HL-60 (cell line): ENCODE measurements around the gene CDC42BPA.

Experiments
- DNase-seq, 2 experiments: peaks; one replicate each; pipeline ENCODE4 v3.0.0-alpha.2; 2010 to 2020; ENCODE audit warnings: low read depth in 1 of 2, low spot score in 1 of 2
- H3K27ac ChIP-seq: fragments of 250-450 bp; sonication (Bioruptor Pico); replicated peaks from 2 replicates; pipeline ENCODE4 v1.5.1; 2020; ENCODE audit warnings: mild to moderate bottlenecking, moderate library complexity
- H3K27me3 ChIP-seq: fragments of 250-450 bp; sonication (Bioruptor Pico); 2 replicates; pipeline ENCODE4 v1.5.1; 2021; ENCODE audit warnings: mild to moderate bottlenecking, moderate library complexity; ENCODE audit not compliant: insufficient read depth, poor library complexity, severe bottlenecking
- H3K4me3 ChIP-seq: replicated peaks from 2 replicates; pipeline ENCODE4 v1.5.1; 2011; ENCODE audit warnings: mild to moderate bottlenecking, control low read depth, low read length; ENCODE audit not compliant: insufficient read depth
- GABPA ChIP-seq: IDR thresholded peaks from 2 replicates; pipeline ENCODE4 v1.6.1; 2012; ENCODE audit warnings: low read depth
- POLR2AphosphoS5 ChIP-seq: IDR thresholded peaks from 2 replicates; pipeline ENCODE4 v1.6.1; 2012; ENCODE audit warnings: low read depth
- SPI1 ChIP-seq: IDR thresholded peaks from 2 replicates; pipeline ENCODE4 v1.6.1; 2012; ENCODE audit warnings: low read depth, mild to moderate bottlenecking, borderline replicate concordance
- TF ChIP-seq, protein P1 (sequence below): IDR thresholded peaks from one replicate; pipeline ENCODE4 v1.5.1; 2011; ENCODE audit warnings: low read length, control low read depth, inconsistent platforms; ENCODE audit not compliant: insufficient read depth
- TF ChIP-seq, protein P2 (sequence below): IDR thresholded peaks from 2 replicates; pipeline ENCODE4 v1.6.1; 2012; ENCODE audit warnings: low read depth; ENCODE audit not compliant: insufficient replicate concordance

Gene CDC42BPA

DNA sequence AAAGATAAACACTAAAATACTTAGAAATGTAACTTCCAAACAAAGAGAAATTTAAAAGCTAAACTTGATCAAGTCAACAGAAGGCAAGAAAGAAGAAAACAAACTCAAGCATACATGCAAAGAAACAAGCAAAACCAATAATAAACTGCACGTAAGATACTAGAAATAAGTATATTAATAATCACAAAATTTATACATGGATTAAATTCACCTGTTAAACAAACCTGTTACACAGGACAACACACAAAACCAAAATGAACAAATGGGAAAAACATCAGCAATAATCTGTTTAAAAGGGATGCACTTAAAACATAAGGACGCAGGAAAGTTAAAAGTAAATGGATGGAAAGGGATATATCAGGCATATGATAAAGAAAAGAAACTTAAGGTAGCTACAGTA, 165.8 kb downstream of the CDC42BPA start:
- TF ChIP-seq GABPA (no peak), SPI1 (no peak), POLR2AphosphoS5 (no peak)
- TF ChIP-seq, protein P1, sequence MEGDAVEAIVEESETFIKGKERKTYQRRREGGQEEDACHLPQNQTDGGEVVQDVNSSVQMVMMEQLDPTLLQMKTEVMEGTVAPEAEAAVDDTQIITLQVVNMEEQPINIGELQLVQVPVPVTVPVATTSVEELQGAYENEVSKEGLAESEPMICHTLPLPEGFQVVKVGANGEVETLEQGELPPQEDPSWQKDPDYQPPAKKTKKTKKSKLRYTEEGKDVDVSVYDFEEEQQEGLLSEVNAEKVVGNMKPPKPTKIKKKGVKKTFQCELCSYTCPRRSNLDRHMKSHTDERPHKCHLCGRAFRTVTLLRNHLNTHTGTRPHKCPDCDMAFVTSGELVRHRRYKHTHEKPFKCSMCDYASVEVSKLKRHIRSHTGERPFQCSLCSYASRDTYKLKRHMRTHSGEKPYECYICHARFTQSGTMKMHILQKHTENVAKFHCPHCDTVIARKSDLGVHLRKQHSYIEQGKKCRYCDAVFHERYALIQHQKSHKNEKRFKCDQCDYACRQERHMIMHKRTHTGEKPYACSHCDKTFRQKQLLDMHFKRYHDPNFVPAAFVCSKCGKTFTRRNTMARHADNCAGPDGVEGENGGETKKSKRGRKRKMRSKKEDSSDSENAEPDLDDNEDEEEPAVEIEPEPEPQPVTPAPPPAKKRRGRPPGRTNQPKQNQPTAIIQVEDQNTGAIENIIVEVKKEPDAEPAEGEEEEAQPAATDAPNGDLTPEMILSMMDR, result no peak
- TF ChIP-seq, protein P2, sequence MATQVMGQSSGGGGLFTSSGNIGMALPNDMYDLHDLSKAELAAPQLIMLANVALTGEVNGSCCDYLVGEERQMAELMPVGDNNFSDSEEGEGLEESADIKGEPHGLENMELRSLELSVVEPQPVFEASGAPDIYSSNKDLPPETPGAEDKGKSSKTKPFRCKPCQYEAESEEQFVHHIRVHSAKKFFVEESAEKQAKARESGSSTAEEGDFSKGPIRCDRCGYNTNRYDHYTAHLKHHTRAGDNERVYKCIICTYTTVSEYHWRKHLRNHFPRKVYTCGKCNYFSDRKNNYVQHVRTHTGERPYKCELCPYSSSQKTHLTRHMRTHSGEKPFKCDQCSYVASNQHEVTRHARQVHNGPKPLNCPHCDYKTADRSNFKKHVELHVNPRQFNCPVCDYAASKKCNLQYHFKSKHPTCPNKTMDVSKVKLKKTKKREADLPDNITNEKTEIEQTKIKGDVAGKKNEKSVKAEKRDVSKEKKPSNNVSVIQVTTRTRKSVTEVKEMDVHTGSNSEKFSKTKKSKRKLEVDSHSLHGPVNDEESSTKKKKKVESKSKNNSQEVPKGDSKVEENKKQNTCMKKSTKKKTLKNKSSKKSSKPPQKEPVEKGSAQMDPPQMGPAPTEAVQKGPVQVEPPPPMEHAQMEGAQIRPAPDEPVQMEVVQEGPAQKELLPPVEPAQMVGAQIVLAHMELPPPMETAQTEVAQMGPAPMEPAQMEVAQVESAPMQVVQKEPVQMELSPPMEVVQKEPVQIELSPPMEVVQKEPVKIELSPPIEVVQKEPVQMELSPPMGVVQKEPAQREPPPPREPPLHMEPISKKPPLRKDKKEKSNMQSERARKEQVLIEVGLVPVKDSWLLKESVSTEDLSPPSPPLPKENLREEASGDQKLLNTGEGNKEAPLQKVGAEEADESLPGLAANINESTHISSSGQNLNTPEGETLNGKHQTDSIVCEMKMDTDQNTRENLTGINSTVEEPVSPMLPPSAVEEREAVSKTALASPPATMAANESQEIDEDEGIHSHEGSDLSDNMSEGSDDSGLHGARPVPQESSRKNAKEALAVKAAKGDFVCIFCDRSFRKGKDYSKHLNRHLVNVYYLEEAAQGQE, result no peak
- Histone ChIP-seq H3K4me3 (no peak overlapping the region), H3K27ac (no peak overlapping the region), H3K27me3 (peaks cover 3% of the 10 kb centered on the region)
- no peak for DNase-seq

DNA sequence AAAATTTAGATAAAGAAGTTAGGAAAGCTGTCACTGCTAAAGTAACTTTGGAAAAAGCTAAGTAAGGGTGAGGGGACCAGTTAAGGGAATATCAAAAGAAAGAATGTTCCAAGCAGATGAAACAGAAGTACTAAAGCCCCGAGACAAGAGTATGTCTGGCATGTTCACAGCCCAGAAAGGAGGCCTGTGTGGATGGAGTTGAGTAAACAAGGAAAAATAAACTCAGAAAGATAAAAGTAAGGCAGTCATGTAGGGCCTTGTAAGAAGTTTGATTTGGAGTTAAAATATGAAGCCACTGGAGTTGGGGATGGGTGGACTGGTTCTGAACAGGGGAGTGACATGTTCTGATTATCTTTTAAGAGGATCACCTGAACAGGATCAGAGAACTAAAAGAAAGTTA, 177.9 kb downstream of the CDC42BPA start:
- no peak for TF ChIP-seq GABPA
- TF ChIP-seq POLR2AphosphoS5, result no peak
- TF ChIP-seq, protein P1, result no peak
- TF ChIP-seq SPI1, result no peak
- H3K27me3 ChIP-seq, result no peaks in the 10 kb centered on the region
- no peak overlapping the region for H3K27ac ChIP-seq
- no peak overlapping the region for H3K4me3 ChIP-seq
- no peak for DNase-seq

DNA sequence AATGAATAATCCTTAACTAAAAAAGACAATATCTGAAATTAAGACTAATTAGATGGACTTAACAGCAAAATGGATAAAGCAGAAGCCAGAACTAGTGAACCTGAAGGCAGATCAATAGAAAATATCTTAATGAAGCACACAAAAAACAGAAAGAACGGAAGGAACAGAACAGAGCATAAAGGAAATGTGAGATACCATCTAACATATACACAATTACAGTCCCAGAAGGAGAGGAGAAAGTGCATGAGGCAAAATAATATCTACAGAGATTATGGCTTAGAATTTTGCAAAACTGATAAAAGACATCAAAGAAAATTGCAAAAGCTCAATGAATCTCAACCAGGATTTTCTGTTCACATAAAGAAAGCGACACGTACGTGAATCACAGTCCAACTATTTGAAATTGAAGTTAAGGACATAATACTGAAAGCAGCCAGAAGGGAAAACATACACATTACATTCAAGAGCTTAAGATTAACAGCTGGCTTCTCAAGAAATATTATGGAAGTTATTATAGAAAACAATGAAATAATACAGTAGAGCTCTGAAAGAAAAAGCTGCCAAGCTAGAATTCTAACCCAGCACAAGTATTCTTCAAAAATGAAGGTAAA, 182.0 kb downstream of the CDC42BPA start:
- DNase-seq, result no peak
- H3K27ac ChIP-seq, result no peak overlapping the region
- no peaks in the 10 kb centered on the region for H3K27me3 ChIP-seq
- no peak for TF ChIP-seq GABPA
- TF ChIP-seq, protein P1, result no peak
- no peak for TF ChIP-seq POLR2AphosphoS5
- TF ChIP-seq SPI1, result no peak
- TF ChIP-seq, protein P2, result no peak
- H3K4me3 ChIP-seq, result no peak overlapping the region
